SU-DHL-6 (cell line): ENCODE data around the gene HDAC7.

Experiments
- CTCF ChIP-seq: fragments of 200-600 bp; sonication (generic); IDR thresholded peaks from one replicate; pipeline ENCODE4 v1.5.1; 2017; ENCODE audit warnings: antibody characterized with exemption, mild to moderate bottlenecking, low read length, moderate library complexity; ENCODE audit not compliant: insufficient read depth, poor library complexity, severe bottlenecking
- EZH2phosphoT487 ChIP-seq: fragments of 200-600 bp; sonication (generic), shearing (Covaris generic); conservative IDR thresholded peaks from 2 replicates; pipeline ENCODE4 v1.6.1; 2018; ENCODE audit warnings: mild to moderate bottlenecking, antibody characterized with exemption, low read length, moderate library complexity, mixed read lengths

GRCh38 chr12:47812797-47813510 is 6.7 kb downstream of the HDAC7 start:
- no peak for TF ChIP-seq CTCF
- TF ChIP-seq EZH2phosphoT487 = no peak
